Spleen (tissue), 7 donors: Measurements from ENCODE around the gene GHRH.

Experiments used
- CTCF ChIP-seq, 11 experiments: fragments of 200-600 bp in 7 of 11; fragments of 450-650 bp in 4 of 11; sonication (generic) in 4 of 11; IDR thresholded peaks in 8 of 11; conservative IDR thresholded peaks in 3 of 11; 1 replicate in 7 of 11; 2 replicates in 4 of 11; pipeline versions ENCODE4 v1.4.0 to v1.8.0; 2016 to 2021; ENCODE audit warnings: antibody characterized with exemption in 11 of 11, inconsistent platforms in 4 of 11, mild to moderate bottlenecking in 1 of 11
- POLR2A ChIP-seq, 3 donors: fragments of 450-650 bp; IDR thresholded peaks; one replicate each; pipeline ENCODE4 v1.5.1; 2017; ENCODE audit warnings: antibody characterized with exemption in 3 of 3, mild to moderate bottlenecking in 1 of 3
- donor health status: DM: no; HTN: no; CAD: no; lungs with moderate emphysema.
- donor health status: DM: no; HTN: no; CAD: no.
- donor health status: DM: no; HTN: no; CAD: no.

GRCh38 chr20:37276494-37277252 is 15.1 kb upstream of the GHRH start:
- TF ChIP-seq CTCF (IDR thresholded peaks at IDR 0.05 in 8 of 11, conservative IDR thresholded peaks at IDR 0.05 in 3 of 11) (peak in 1 of 11 experiments; percentile 29), POLR2A (IDR thresholded peaks at IDR 0.05) (no peak)
